ENCODE measurements around the gene GNS.

GRCh38 chr12:64688715-64689114, 70.5 kb downstream of the GNS start:
- TF ChIP-seq, protein P1, sequence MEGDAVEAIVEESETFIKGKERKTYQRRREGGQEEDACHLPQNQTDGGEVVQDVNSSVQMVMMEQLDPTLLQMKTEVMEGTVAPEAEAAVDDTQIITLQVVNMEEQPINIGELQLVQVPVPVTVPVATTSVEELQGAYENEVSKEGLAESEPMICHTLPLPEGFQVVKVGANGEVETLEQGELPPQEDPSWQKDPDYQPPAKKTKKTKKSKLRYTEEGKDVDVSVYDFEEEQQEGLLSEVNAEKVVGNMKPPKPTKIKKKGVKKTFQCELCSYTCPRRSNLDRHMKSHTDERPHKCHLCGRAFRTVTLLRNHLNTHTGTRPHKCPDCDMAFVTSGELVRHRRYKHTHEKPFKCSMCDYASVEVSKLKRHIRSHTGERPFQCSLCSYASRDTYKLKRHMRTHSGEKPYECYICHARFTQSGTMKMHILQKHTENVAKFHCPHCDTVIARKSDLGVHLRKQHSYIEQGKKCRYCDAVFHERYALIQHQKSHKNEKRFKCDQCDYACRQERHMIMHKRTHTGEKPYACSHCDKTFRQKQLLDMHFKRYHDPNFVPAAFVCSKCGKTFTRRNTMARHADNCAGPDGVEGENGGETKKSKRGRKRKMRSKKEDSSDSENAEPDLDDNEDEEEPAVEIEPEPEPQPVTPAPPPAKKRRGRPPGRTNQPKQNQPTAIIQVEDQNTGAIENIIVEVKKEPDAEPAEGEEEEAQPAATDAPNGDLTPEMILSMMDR (IDR thresholded peaks at IDR 0.05): no peak
- no peak for TF ChIP-seq ZFX (IDR thresholded peaks at IDR 0.05; ENCODE audit: borderline replicate concordance)
